Stimulated activated effector memory CD8-positive, alpha-beta T cell treated with anti-CD3 and anti-CD28 coated beads, Interleukin-12 subunit alpha, Interleukin-12 subunit beta, amount 100 ng/mL, for 72 hours (primary cell): ENCODE measurements around the gene ZNF672.

Experiments used
- ATAC-seq: fragments of 150-1000 bp; cut with Tn5 transposase; 2 replicates; pipeline ENCODE4 v1.10.0; 2021
- DNase-seq, 2 donors: peaks; one replicate each; pipeline ENCODE4 v3.0.0; 2021 to 2022; ENCODE audit warnings: low spot score in 2 of 2
- H3K27ac Mint-ChIP-seq: one replicate; pipeline ENCODE4 v1.8.0; 2022; ENCODE audit warnings: mild to moderate bottlenecking, mixed read lengths
- H3K36me3 Mint-ChIP-seq: one replicate; pipeline ENCODE4 v1.8.0; 2022; ENCODE audit warnings: mild to moderate bottlenecking, mixed read lengths
- H3K4me1 Mint-ChIP-seq: one replicate; pipeline ENCODE4 v1.8.0; 2022; ENCODE audit warnings: mixed read lengths
- H3K4me3 Mint-ChIP-seq: one replicate; pipeline ENCODE4 v1.8.0; 2022; ENCODE audit warnings: mild to moderate bottlenecking, mixed read lengths
- H3K9me3 Mint-ChIP-seq: one replicate; pipeline ENCODE4 v1.8.0; 2022; ENCODE audit warnings: mixed read lengths

The ZNF672 gene

DNA sequence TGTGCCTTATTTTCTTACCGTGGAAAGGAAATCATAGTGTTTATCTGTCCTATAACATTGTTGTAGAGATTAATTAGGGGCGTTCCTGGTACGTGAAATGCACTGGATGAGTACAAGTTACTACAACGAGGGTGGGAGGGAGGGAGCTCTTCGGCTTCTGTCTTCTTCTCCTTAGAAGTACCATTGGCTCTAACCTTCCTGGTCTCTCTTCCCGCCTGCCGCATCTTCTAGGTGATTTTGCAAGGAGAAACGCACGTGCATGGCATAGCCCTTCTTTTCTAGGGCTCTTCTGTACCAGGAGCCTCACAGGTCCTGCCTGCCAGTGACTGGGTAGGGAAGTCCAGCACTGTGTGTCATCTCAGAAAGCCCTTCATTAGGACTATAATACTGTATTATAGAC is 29.1 kb upstream of the ZNF672 start:
- Mint-ChIP-seq H3K27ac (no peak overlapping the region), H3K9me3 (no peaks in the 10 kb centered on the region), H3K4me3 (no peak overlapping the region), H3K36me3 (peaks cover 28% of the 10 kb centered on the region), H3K4me1 (peaks cover 23% of the 10 kb centered on the region)
- DNase-seq (no peak), ATAC-seq (no peak)

DNA sequence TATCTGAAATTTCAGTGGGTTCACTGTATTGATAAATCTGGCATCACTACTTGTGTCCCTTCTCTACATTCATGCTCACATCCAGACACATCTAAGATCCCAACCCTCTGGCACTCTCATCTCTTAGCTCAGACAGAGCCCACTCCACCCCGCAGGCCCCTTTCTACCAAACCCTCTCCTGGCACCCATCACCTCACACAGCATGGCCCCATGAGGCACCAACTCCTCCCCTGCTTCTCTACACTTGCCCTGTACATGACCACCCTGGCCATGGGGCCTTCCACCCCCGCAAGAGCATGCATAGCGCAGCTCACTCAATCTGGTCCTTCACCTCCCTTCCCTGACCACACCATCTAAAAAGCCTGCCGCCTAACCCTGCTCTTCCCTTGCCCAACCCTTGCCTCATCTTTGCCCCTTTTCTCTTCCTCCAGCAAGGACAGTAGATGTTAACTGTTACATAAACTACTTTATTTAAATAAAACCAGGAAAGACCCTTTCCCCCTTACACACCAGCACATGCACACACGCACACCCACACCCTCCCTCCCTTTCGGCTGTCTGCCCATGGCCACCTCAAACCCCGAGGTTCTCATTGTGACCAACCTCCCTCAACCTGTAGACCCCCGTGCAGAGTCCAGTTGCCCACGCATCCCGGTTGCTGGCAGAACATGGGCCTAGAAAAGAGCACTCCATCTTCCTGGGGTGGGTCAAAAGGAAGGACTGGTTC is 27.9 kb upstream of the ZNF672 start:
- H3K9me3 Mint-ChIP-seq = no peaks in the 10 kb centered on the region
- peaks cover 41% of the 10 kb centered on the region for H3K36me3 Mint-ChIP-seq
- peaks cover 20% of the 10 kb centered on the region for H3K4me1 Mint-ChIP-seq
- DNase-seq = no peak
- ATAC-seq = no peak
- H3K27ac Mint-ChIP-seq = peak overlapping the region; percentile 6
- H3K4me3 Mint-ChIP-seq = no peak overlapping the region

DNA sequence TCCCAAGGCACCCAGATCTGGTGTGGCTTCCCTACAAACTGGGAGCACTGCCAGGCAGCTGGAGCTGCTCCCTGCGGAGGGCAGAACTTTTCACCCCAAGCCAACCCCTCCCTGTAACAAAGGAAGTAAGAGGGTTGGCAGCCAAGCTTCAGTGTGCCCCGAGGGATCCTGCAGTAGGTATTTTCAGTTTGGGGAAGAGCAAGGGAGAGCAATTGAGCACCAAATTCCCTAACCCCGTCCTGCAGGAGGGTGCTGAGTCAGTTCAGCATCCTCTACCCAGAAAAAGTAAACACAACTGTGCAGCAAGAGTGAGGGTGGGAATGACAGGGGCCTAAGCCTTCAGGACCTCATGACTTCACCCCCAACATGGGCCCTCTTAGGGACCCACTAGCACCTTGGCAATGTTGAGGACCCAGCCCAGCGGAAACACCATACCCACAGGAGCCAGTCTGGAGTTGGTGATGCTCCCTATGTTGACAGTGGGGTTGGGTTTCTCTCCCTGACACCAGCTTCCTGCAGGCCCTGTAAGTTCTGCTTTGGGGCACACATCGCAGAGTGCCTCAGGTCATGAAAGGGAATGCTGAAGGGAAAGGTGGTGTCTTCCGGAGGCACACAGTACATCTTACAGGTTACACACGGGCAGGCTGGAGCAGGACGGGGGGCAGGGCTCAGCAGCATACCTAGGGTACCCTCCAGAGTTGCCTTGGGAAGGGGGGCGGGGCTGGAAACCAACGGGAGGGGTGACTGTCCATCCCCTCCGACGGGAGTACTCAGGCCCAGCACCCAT is 27.1 kb upstream of the ZNF672 start:
- no peaks in the 10 kb centered on the region for H3K9me3 Mint-ChIP-seq
- H3K27ac Mint-ChIP-seq = peak overlapping the region; percentile 6
- ATAC-seq (no peak), DNase-seq (no peak)
- H3K4me1 Mint-ChIP-seq = peaks cover 16% of the 10 kb centered on the region
- H3K36me3 Mint-ChIP-seq = peaks cover 49% of the 10 kb centered on the region
- no peak overlapping the region for H3K4me3 Mint-ChIP-seq

DNA sequence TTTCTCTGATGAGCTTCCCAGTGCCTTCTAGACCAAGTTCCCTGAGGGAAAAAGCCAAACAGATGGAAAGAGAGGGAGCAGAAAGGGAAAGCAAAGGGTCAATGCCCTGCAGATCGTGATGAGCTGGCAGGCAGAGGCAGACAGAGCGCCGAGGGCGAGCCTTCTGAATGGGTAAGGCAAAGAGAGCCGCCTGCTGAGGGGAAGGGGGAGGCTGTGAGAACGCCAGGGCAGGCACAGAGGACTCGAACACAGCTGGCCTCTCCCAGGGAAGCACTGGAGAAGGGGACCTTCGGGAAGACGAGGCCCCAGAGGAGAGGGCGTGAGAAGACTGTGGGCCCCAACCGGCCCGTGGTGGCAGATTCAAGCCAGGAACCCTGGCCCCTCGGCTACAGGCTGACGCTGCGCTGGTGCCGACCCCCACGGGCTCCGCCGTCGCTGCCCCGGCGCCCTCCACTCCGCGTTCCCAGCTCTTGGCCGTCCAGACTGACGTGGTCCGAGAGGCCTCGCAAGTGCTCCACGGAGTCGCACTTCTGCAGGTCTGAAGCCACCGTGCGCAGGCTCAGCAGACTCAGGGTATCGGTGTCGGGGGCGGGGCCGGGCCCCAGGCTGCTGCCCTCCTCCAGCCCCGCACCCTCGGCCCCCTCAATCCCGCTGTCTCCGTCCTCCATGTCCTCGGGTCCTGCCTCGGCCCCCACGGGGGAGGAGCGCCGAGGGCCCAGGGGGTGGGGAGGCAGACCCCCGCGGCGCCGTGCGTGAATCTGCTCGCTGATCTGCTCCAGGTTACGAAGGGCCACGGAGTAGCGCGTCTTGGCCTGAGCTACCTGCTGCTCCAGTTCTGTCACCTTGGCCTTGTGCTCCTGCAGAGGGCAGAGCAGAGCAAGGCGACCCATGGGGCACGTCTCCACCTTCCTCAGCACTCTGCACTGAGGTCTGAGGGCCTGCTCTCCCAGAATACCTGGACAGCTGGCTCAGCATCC is 26.2 kb upstream of the ZNF672 start:
- peak overlapping the region; percentile 50 for H3K27ac Mint-ChIP-seq
- H3K4me1 Mint-ChIP-seq = peaks cover 16% of the 10 kb centered on the region
- H3K9me3 Mint-ChIP-seq = no peaks in the 10 kb centered on the region
- H3K36me3 Mint-ChIP-seq = peaks cover 57% of the 10 kb centered on the region
- ATAC-seq (peak; percentile 24), DNase-seq (no peak)
- no peak overlapping the region for H3K4me3 Mint-ChIP-seq

DNA sequence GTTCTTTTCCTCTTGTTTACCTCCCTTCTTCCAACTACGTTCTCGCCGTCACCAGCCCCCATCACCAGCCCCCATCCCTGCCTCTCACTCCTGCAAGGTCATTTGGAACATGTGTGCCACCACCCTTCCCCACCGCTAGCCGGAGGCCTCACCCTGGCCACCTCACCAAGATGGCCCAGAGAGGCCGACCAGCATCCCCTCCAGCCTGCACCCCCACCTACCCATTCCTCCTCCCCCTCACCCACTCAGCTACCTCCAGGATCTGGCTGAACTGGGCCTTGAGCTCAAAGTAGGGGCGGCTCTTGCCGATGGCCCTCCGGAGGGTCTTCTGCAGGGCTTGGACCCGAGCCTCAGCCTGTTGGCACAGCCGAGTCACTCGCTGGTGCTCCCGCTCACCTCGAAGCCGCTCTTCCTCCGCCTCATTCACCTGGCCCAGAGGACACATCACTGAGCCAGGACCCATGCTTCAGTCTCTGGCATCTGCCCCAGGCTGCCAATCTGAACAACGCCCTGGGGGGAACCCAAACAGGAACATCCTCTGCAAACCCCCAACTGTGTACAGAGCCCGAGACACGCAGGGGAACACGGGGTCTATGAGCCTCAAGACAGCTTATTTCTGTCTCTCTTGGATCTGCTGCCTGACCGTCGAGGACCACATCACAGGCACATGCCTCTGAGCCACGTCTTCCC is 25.1 kb upstream of the ZNF672 start:
- Mint-ChIP-seq H3K4me1 (peaks cover 25% of the 10 kb centered on the region), H3K4me3 (no peak overlapping the region), H3K36me3 (peaks cover 67% of the 10 kb centered on the region), H3K9me3 (no peaks in the 10 kb centered on the region), H3K27ac (peak overlapping the region; percentile 50)
- ATAC-seq = no peak
- no peak for DNase-seq

DNA sequence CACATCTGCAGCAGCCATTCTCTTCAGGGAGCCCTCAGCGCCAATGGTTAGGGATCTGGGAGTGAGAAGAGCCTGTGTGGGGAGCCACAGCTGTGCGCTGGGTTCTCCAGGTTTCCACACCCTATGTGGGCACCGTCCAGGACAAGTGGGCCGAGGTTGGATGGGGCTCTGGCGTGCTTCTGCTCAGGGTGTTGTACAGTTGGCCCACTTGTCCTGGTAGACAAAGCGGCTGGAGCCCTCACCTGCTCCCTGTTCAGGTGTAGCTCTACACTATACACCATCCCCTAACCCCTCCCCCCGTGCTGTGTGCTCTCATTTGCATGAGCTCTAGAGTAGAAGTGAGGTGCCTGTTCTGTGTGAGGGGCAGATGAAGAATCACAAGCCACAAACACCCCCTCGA is 24.5 kb upstream of the ZNF672 start:
- Mint-ChIP-seq H3K27ac (peak overlapping the region; percentile 27), H3K9me3 (no peaks in the 10 kb centered on the region), H3K4me1 (peaks cover 32% of the 10 kb centered on the region), H3K36me3 (peaks cover 70% of the 10 kb centered on the region), H3K4me3 (no peak overlapping the region)
- DNase-seq = no peak
- no peak for ATAC-seq

DNA sequence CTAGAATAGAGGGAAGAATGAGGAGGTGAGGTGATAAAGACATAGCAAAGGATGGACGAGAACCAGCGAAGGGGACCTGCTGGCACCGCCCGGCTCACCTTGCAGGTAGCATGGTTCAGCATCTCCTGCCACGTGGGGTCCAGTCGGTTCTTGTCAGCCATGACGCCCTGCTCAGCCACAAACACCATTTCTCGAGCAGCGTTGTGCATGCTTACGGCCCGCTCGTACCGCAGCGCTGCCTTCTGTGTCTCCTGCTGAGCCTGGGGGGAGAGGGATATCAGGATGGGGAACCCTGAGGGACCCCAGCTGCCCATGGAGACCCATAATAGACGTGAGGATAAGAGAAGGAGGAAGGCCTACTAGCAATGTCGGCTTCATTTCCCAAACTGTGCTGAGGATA is 23.7 kb upstream of the ZNF672 start:
- peak overlapping the region; percentile 27 for H3K27ac Mint-ChIP-seq
- ATAC-seq = no peak
- H3K36me3 Mint-ChIP-seq = peaks cover 75% of the 10 kb centered on the region
- H3K4me1 Mint-ChIP-seq = peaks cover 39% of the 10 kb centered on the region
- no peaks in the 10 kb centered on the region for H3K9me3 Mint-ChIP-seq
- no peak for DNase-seq
- H3K4me3 Mint-ChIP-seq = no peak overlapping the region

DNA sequence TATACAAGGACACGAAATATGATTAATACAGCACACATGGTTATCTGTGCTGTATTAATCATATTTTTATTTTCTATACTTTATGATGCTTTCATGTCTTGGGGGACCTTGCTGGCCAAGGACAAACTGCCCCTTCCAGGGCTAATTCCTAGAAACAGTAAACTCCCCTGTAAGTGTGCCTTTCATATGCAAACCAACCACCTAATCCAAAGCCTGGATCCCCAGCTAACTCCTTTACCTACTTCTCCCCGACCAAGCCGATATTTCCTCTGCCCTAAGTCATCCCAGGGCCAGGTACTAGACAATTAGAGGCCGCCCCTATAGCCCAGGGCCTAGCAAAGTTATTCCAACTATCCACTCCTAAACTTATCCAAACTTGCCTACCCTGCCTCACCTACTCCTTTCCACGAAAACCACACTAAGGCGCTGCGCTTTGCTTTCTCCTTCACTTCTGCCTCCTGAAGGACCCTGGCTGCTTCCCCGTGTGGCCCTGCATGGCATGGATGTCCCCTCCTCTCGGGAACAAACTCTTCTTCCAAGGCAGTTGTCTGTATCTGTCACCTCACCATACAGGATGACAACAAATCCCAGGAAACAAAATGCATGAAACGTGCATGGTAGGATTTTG is 22.5 kb upstream of the ZNF672 start:
- Mint-ChIP-seq H3K9me3 (no peaks in the 10 kb centered on the region), H3K27ac (no peak overlapping the region), H3K4me3 (no peak overlapping the region), H3K36me3 (peaks cover 79% of the 10 kb centered on the region), H3K4me1 (peaks cover 38% of the 10 kb centered on the region)
- DNase-seq = no peak
- no peak for ATAC-seq

DNA sequence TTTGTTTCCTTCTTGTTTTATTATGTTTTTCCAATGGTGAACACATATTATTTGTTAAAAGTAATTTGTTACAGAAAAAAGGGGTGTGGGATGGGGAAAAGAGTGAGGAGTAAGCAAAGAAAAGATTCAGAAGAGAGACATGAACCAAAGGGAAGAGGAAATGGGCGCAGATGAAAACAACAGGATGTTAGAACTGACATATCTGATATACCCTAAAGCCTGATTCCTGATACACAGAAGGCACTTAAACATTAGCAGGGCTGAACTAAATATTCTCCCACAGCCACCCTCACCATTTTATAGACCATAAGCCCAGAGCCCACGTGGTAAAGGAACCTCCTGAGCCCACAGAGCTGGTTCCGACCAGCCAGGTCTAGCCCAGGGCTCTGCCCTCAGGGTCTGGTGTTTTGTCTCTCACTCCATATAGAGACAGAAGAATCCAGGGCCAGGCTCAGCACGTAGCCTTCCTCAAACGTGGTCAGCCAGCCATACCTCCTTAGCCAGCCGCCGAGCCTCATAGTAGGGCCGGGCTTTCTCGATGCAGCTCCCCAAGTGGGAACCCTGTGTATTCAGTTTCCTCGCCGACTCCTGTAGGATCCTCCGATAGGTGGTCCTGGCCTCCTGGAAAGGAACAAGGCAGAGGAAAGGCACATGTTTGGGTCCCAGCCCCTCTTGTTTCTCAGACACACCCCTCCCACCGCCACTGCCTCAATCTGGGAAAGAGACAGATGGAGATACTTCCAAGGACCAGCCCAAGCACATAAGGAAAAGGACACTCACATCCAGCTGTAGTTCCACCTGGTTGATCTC is 21.8 kb upstream of the ZNF672 start:
- Mint-ChIP-seq H3K36me3 (peaks cover 80% of the 10 kb centered on the region), H3K4me3 (no peak overlapping the region), H3K27ac (no peak overlapping the region), H3K4me1 (peaks cover 43% of the 10 kb centered on the region), H3K9me3 (no peaks in the 10 kb centered on the region)
- ATAC-seq (no peak), DNase-seq (no peak)

DNA sequence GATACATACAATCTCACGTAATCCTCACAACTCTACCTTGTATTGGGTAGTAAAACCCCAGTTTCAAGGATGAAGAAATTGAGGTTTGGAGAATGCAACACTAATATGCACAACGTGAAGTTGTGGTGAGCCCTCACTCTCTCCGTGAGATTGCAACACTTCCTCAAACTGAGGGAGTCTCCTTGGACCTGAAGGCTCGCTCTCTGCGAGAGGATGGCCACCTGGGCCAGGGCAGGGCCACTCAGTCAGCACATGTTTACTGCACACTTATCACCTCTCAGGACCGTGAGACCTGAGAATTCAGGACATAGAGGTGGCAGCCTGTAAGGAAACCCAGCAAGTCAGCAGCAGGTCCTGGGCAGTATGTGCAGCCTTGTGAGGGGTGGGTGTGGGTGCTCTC is 21.0 kb upstream of the ZNF672 start:
- DNase-seq (no peak), ATAC-seq (no peak)
- peaks cover 46% of the 10 kb centered on the region for H3K4me1 Mint-ChIP-seq
- peak overlapping the region; percentile 83 for H3K27ac Mint-ChIP-seq
- peaks cover 88% of the 10 kb centered on the region for H3K36me3 Mint-ChIP-seq
- H3K9me3 Mint-ChIP-seq = no peaks in the 10 kb centered on the region
- H3K4me3 Mint-ChIP-seq = no peak overlapping the region

DNA sequence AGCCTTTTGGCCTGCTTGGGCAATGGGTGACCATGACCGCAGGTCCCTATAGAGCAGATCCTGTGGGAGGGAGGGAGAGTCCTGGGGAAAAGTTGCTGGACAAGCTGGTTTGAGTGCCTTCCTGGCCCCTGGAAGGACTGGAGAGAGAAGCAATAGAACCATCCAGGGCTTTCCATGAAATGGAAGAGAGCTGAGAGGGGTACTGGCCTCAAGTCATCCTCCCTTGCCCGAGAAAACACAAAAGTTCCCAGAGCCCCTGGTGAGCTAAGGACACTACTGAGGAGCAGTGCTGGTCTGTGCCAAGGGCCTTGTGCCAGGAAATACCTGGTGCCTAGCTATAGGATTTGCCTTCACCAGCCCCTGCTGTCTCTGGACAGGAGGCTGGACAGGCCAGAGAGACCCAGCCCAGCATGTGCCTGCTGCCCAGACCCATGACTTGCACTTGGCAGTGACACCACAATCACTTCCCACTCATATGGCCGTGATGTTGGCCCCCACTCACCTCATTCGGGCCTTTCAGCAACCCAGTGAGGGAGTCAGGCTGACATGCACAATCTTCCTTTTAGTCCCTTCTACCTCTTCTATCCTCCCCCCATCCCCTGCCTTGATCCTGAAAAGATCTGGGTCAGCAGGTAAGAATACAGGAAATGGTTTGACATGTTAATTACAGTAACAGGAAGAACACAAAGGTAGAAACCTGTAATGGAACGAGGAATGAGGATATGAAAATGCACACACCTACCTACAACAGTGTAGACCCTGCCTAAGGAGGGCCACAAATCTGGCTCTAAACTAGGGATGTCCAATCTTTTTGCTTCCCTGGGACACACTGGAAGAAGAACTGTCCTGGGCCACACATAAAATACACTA is 19.3 kb upstream of the ZNF672 start:
- peaks cover 76% of the 10 kb centered on the region for H3K36me3 Mint-ChIP-seq
- no peaks in the 10 kb centered on the region for H3K9me3 Mint-ChIP-seq
- H3K4me3 Mint-ChIP-seq = no peak overlapping the region
- ATAC-seq (peak; percentile 20), DNase-seq (no peak)
- peak overlapping the region; percentile 83 for H3K27ac Mint-ChIP-seq
- peaks cover 62% of the 10 kb centered on the region for H3K4me1 Mint-ChIP-seq

DNA sequence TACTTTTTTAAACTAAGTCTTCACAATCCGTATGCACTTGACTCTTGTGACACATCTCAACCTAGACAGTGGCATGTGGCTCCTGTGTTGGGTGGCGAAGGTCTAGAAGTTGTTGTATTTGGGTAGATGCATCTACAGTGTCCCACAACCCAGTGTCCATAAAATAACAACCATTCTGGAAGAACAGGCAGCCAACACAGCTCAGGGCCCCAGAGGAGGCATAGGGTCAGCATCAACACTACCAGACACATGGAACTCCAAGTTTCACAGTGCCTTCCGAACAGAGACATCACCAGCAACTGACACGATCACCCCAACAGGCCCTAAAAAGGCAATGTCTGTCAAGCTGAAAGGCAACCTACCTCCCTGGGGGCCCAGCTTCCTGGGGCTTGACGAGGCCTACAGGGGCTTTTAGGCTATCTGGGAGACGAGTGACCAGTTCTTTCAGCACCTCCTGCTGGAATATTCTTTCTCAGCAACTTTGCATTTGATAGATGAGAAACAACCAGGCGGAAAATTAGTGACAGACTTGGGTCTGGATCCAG is 17.9 kb upstream of the ZNF672 start:
- H3K4me1 Mint-ChIP-seq = peaks cover 75% of the 10 kb centered on the region
- no peak overlapping the region for H3K4me3 Mint-ChIP-seq
- H3K36me3 Mint-ChIP-seq = peaks cover 67% of the 10 kb centered on the region
- peak overlapping the region; percentile 72 for H3K27ac Mint-ChIP-seq
- DNase-seq (no peak), ATAC-seq (no peak)
- H3K9me3 Mint-ChIP-seq = no peaks in the 10 kb centered on the region

DNA sequence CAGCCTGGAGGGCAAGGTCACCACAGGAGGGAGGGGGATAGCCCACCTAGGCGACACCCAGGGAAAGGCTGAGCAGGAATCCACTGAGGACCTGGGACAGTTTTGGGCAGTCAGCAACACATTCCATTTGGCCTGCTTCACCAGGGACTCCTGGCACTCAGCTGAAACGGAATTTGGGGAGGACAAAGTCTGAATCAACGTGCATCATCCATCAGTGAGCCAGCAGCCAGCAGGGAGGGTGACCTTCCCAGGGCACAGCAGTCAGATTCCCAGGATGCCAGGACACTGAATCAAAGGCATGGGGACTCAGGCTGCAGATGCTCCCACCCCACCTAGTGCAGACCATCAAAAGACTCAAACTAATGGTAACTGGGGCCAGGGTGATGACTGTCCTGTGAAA is 16.9 kb upstream of the ZNF672 start:
- Mint-ChIP-seq H3K4me3 (no peak overlapping the region), H3K4me1 (peaks cover 83% of the 10 kb centered on the region), H3K9me3 (no peaks in the 10 kb centered on the region), H3K27ac (peak overlapping the region; percentile 72), H3K36me3 (peaks cover 64% of the 10 kb centered on the region)
- ATAC-seq (no peak), DNase-seq (no peak)
